NCI-H187 treated with DMSO at 0.1 percent for 48 hours (cell line): ENCODE results near the gene IRF2.

Experiments
- DNase-seq: peaks from one replicate; lab custom pipeline; 2025; lab: John Stamatoyannopoulos, UW

Gene IRF2

GRCh38 chr4:184474263-184475095, at the start of gene IRF2:
Gene IRF2 (minus strand): TSS chr4:184474550. CDS start chr4:184429064, 45,486 bp downstream.
- DNase-seq: peak; percentile 62

GRCh38 chr4:184515606-184516005, 41.3 kb upstream of the IRF2 start:
- no peak for DNase-seq

- no peak for DNase-seq
Observed at GRCh38 chr4:184514121-184514988, 40.0 kb upstream of the IRF2 start.

- no peak for DNase-seq
Observed at GRCh38 chr4:184513802-184514120, 39.4 kb upstream of the IRF2 start.

GRCh38 chr4:184511156-184511555, 36.8 kb upstream of the IRF2 start:
- DNase-seq: no peak

- DNase-seq: no peak
Observed at GRCh38 chr4:184510401-184510800, 36.1 kb upstream of the IRF2 start.

GRCh38 chr4:184506527-184507121, 32.3 kb upstream of the IRF2 start:
- DNase-seq: no peak

GRCh38 chr4:184504385-184504784, 30.0 kb upstream of the IRF2 start:
- DNase-seq: no peak

GRCh38 chr4:184503869-184504300, 29.5 kb upstream of the IRF2 start:
- DNase-seq: no peak

- no peak for DNase-seq
Observed at GRCh38 chr4:184500748-184501589, 26.6 kb upstream of the IRF2 start.

- DNase-seq: no peak
Observed at GRCh38 chr4:184499996-184500395, 25.6 kb upstream of the IRF2 start.

- DNase-seq: no peak
Observed at GRCh38 chr4:184498598-184498997, 24.2 kb upstream of the IRF2 start.

GRCh38 chr4:184489771-184490170, 15.4 kb upstream of the IRF2 start:
- no peak for DNase-seq

- no peak for DNase-seq
Observed at GRCh38 chr4:184487503-184487902, 13.2 kb upstream of the IRF2 start.

GRCh38 chr4:184485279-184485678, 10.9 kb upstream of the IRF2 start:
- no peak for DNase-seq

GRCh38 chr4:184481544-184481943, 7.2 kb upstream of the IRF2 start:
- DNase-seq: no peak

GRCh38 chr4:184479516-184479950, 5.2 kb upstream of the IRF2 start:
- no peak for DNase-seq

- no peak for DNase-seq
Observed at GRCh38 chr4:184477201-184477999, 3.0 kb upstream of the IRF2 start.

GRCh38 chr4:184476695-184477094, 2.3 kb upstream of the IRF2 start:
- DNase-seq: no peak

GRCh38 chr4:184475498-184475897, 1.1 kb upstream of the IRF2 start:
- DNase-seq: no peak

GRCh38 chr4:184475096-184475461, 729 bp upstream of the IRF2 start:
- no peak for DNase-seq
